Colon (tissue), 2 donors: ENCODE measurements around the gene CDKAL1.
"Not testable (repeated sequence)": the region's sequence is repeated elsewhere in the genome, so short reads cannot be mapped to it uniquely, and the experiment has no call there.

Source experiments
- FAIRE-seq: peaks from 2 replicates; lab custom pipeline; 2012; peaks lifted over from hg19 to GRCh38; lab: Jason Lieb, UNC
- donor health status: control.
- donor health status: control.

CDKAL1 gene

DNA sequence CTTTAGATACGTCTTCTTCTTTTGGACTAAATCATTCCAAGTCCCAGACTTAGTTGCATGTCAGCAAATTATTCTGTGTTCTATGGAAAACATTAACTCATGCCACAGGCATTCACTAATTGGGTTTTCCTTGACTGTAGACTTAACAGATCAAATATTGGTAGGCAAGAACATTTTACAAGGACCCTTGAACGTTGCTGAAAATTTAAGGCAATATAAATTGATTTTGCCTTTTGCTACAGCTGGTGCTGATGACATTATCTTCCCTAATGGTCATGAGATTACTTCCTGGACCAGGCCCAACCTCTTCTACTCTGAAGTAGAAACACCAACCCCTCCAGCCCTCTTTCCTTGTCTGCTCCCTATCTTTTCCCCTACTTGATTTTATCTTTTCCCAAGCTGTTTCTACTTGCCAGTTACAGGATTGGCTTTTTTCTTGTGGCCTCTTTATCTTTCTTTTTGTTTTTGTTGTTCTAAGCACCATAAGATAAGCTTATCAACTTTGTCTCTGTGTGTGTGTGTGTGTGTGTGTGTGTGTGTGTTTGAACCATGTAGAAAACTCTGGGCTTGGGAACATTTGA is 545.3 kb downstream of the CDKAL1 start:
- no peak for FAIRE-seq

DNA sequence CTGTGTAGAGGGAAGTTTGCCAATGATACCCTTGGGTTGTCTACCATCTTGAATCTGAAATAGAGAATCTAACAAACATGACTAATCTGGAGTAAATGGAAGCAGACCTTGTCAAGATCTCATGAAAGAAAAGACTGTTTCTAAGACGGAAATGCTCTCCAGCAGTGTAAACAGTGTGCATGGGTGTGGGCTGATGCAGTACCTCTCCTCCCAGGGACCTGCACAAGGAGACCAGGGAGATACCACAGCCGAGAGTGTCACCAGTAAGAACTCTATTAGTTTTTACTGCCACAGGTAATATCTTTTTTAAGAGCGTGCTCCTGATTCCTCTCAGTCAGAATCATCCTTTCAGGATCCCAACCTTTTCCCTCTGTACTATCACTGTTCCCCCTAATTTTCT is 546.0 kb downstream of the CDKAL1 start:
- FAIRE-seq: no peak

DNA sequence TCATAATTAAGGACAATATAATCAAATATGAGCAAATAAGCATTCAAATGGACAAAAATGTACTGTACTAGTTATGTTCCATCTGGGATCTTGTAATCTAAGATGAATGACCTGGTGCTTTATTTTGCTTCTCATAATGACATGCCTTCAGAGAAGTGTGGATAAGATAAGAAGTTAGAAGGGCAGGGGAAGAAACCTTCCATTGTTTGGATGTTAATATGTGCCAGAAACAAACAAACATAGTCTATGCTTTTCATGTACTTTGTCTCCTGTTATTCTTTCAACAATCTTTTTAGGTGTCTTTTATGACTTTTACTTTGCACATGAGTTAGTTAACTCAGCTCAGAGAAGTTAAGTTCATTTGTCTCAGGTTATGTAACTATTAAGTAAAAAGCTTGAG is 547.8 kb downstream of the CDKAL1 start:
- FAIRE-seq: no peak

DNA sequence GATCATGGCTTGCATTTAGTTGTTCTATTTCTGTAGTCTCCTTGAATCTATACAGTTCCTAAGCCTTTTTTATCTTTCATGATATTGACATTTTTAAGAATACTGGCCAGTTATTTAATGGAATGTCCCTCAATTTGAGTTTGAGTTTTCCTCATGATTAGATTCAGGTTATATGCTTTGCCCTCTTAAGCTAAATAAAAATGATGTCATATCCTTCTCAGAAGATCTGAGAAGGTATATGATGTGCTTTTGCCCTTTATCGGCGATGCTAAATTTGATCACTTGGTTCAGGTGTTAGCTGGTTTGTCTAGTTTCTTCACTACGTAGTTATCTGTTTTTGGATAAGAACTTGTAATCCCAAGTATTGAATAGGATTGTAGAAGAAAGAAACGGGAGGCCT is 549.5 kb downstream of the CDKAL1 start:
- FAIRE-seq: no peak

DNA sequence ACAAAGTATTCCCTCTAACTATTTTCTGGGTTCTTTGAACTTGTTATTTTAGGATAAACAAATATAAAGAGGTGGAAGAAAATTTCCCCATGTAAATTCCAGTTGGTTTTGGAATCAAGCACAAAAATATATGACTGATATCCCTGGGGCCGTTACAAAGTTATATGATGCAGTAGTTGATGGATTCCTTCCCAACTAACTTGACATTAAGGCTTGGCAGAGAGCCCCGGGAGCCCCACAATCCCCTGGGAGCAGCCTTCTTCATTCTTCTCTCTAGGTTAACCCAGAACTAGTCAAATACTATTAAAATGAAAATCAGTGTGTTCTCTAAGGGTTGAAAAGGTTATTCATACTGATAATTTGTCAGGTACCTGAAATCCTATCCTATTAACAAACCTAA is 550.4 kb downstream of the CDKAL1 start:
- FAIRE-seq: no peak

DNA sequence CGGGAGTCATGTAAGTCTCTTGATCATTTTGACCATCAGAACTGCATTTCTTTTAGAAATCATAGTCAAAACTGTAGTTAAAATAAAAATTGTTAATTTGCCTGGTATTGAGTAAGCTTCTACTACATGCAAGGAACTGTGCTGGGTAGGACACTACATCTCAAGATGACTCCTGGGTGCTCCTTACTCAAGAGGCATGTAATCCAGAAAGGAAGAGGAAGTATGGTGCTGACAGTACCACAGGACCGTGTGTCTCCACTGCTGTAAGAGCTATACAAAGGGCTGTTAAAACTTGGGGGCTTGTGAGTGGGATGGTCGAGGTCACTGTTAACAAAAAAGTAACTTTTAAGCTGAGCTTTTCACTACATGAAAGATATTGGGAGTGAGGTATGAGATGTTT is 551.0 kb downstream of the CDKAL1 start:
- FAIRE-seq: no peak

DNA sequence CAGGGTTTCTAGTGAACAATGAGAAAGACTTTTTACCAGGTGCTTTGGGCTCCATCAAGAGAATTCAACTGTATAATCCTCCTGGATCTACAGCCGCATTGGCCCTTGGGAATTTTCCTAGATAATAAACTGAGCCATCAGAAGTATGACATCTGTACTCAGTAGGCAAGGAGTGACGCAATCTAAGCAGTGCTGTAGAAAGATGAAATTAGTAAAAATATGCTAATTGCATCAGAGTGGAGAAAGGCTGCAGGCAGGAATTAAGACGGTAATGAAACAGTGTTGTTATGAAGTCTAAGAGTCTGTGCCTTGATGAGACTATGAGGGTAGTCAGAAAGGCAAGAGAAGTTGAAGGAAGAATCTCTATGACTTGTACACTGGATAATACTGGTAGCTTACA is 551.4 kb downstream of the CDKAL1 start:
- no peak for FAIRE-seq

DNA sequence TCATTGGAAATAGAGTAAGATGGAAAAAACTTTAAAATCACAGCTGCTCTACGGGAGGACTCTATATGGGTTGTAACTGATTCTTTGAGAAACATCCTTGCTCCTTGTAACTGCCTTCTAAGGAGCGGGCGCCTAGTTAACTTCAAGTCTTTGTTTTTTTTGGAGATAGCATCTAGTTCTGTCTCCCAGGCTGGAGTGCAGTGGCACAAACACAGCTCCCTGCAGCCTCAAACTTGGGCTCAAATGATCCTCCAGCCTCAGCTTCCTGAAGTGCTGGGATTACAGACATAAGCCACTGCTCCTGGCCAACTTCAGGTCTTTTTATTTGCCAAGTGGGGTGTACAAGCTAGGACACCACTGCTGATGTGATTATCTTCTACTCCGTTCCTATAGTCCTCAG is 552.9 kb downstream of the CDKAL1 start:
- FAIRE-seq: no peak

DNA sequence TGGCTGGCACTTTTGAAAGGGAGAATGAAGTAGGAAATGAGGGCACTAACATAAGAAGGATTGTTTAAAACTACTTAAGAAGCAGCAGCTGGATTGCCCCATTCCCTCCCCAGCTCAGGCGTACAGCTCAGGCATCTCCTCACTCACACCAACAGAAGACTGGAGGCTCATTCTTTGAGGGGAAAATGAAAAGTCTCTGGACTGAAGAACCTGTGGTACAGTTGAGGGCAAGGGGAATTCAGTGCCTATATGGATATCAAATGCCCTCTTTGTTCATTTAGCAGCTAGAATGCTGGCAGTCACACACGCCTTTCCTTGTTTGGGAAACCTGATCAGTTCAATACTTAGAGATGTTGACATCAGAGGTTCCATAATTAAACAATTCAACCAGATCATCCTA is 557.2 kb downstream of the CDKAL1 start:
- FAIRE-seq: no peak

DNA sequence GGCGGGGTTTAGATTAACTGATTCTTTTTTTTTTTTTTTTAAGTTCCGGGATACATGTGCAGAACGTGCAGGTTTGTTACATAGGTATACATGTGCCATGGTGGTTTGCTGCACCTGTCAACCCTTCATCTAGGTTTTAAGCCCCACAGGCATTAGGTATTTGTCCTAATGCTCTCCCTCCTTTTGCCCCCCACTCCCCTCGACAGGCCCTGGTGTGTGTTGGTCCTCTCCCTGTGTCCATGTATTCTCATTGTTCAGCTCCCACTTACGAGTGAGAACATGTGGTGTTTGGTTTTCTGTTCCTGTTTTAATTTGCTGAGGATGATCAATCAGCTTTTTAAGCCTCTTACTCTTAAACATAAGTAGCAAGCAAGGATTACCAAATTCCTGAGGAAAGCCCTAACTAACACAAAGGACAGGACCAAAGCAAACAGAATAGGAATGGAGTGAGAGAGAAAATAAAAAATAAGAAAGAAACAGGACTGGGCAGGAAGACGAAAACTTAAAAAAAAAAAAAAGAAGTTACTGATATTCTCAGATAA is 558.0 kb downstream of the CDKAL1 start:
- FAIRE-seq: not testable (repeated sequence)

DNA sequence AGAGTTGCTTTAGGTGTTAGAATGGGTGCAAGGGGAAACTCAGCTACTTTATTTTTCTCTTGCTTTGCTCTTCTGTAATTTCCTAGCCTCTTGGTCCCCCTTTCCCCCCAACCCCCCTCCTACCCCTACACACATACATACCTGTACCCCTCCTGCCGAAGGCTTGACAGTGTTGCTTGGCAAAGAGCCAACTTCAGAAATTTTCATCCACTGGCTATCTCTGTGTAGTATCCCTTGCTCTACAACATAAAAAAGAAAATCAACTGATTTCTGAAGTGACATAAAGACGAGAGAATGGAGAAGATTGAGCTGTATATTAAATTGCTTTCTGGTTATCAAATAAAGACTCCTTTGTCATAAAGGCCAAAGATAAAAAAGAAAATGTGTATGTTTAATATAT is 561.2 kb downstream of the CDKAL1 start:
- FAIRE-seq: no peak

DNA sequence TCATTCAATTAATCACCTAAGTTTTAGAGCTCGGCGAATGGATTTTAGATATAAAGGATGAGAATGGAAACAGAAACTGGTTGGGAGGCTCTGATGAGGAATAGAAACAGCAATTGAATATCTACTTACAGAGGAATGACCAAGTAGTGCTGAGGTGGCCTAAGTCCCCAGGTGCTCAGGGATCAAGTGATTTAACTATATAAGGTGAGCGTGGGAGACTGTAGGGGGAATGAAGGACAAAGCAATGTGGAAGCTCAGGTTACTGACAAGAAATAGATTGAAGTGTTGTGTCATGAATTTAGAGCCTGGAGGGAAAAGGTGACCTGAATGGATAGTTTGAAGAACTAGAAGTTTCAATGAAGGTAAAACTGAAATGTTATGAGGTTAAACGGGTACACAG is 563.9 kb downstream of the CDKAL1 start:
- no peak for FAIRE-seq

DNA sequence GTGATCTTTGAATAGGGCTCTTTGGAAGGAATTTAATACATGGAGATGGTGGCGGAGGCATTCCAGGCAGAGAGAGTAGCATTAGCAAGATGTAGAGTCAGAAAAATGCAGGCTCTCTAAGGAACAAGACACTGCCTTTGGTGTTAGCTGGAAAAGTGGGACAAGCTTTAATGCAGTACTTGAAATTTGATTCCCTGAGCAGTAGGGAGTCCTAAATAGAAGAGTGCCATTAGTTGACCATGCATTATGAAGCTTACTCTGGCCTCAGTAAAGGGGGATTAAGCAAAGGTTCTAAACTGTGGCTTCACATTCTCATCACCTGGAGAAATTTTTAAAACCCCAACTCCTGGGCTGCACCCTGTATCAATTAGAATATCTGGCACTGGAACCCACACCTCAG is 564.5 kb downstream of the CDKAL1 start:
- FAIRE-seq: no peak

DNA sequence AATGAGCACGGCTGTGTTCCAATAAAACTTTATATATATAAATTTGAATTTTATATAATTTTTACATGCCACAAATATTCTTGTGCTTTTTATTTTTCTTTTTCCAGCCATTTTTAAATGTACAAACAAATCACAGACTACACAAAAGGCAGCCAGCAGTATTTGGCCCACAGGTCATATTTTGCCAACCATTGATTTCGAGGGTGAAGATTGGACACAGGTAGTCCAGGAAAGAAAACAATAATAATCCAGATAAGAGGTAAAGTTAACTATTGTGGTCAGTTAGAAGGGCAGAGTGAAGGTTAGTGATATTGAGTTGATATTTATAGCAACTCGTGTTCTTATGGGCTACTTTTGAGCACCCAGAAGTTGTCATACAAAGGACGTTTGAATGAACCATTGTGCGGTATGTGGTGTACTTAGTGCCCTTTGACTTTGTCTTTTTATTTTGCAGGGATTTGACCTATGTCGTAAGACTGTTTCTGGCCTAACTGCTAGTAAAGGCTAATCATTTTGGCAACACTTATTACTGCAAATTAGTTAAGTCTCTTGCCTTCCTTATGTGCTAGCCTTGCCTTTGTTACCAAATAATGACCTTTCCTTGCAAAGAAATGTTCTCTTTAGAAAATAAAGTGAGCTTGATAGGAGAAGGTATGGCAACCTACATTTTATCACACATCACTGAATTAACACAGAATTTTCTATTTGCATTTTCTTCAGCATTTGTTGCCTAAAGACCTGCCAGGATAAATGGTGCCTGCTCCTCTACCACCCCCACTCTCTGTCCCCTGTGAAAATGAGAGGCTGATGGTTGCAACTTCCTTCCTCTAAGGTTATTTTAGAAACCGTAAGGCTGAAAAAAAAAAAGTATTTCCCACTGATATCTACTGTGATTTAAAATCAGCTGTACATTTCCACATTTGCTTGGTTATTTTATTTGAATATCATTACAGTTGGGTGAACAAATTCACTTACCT is 565.4 kb downstream of the CDKAL1 start:
- FAIRE-seq: no peak

DNA sequence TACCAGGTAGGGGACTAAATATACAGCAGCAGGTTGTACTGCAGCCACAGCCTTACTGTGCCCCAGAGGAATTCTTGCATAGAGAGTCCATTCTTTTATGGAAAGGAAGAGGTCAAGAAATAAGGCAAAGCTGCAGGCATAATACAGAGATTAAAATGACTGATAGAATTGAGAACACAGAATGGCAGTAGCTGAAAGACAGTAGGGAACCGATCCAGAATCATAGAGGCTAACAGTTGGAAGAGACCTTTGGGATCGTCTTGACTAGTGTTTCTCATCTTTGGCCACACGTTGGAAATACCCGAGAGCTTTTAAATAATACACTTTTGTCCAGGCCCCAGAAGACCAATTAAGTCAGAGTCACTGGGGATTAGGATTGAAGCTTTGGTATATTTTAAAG is 566.7 kb downstream of the CDKAL1 start:
- FAIRE-seq: no peak

DNA sequence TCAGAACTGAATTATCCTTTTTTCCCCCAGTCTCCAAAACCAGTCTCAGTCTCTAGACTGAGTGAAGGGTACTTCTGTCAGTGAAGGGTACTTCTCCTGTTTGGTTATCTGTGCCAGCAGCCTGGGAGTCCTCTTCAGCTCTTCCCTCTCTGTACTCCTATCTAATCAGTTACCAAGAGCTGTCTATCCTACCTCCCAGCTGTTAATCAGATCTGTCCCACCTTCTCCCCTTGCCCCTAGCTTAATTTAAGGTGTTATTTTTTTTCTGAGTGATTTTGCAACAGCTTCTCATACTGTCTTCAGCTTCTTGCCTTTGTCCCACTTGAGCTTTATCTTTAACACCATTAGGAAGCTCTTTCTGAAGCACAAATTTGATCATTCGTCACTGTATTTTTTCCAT is 567.4 kb downstream of the CDKAL1 start:
- no peak for FAIRE-seq

DNA sequence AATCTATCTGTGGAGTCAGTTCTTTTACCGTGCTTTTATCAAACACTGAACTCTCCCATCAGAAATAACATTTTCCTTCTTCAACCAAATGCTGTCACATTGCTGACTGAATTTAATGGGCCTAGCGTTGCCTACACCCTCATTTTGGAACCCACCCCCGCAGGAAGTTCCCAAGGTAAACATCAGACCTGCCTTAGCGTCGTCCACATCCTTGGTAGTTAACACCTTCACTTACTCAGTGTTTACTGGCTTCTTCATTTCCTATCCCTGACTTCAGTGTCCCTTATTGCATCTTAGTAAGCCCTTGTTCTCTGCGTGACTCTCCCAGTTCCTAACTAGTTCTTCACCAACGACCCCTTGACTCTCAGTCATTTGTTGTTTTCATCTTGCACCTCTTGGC is 567.9 kb downstream of the CDKAL1 start:
- FAIRE-seq: no peak

DNA sequence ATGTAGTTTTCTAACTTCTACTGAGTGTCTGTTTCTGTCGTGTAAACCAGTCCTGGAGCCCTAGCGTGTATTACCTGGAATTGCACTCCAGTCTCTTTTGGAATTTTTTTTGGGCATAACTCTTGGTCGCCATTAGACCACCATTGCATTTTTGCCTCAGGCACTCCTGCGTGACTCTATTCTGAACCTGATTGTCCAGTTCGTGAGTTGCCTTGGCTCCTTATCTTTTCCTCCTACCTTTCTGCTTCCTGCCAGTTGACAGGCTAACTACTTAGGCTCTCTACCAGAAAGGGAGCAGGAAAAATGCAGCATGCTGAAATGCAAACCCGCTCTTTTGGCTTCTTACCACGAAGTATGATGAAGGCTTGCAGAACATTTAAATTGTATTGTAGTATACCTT is 568.4 kb downstream of the CDKAL1 start:
- FAIRE-seq: no peak

DNA sequence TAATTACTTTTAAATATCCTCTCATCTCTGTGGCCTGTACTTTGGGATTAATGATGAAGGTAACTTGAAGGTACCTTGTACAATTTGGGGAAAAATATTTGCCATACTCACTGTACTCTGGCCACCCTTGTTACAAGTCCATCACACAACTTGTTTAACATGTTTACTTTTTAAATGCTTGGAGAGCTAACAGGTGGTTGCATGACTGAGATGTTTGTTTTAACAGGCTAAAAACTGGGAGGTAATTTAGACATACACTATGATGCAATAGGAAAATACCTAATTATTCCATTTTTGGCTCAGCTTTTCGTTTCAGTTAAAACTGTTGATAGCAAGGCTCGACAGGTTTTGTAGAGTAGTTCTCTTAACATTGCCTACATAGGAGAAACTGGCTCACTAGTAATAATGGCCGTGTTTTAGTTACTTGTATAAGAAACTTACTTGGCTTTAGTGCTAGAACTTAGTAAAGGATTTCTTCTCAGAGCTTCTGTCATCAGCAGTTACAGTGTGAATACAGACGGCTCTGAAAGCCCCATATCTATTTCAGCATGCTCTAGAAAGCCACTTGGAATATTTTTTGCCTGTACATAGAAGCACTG is 569.5 kb downstream of the CDKAL1 start:
- no peak for FAIRE-seq

DNA sequence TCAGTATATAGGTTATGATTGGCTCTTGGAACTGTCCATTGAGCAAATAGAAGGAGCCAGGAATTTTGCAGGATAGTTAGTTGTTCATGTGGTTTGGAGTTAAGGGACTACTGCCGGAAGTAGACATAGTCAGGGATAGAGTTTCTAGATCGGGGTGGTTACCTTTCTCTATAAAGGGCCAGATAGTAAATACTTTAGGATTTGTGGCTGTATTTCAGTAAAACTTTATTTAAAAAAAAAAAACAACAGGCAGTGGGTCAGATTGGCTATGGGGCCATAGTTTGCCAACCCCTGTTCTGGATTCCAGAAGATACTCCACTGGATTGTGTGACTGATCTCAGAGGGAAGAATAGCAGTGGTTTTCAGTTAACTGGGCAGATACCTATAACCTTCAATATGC is 570.0 kb downstream of the CDKAL1 start:
- no peak for FAIRE-seq

DNA sequence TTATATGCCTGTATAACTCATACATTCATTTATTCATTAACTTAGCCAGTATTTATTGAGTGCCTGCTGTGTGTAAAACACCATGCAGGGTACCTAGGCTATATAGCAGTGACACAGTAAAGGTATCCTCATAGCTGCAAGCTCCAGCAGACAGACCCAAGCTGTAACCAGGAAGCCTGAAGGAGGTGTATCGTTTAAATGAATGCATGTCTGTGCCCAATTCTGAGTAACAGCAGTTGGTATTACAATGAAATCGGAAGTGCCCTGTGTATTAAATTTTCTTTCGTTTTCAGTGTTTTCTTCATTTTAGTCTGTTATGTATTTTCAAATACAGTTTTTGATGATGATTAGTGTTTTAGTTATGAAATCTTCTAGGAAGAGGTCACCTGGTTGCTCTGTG is 573.5 kb downstream of the CDKAL1 start:
- no peak for FAIRE-seq

DNA sequence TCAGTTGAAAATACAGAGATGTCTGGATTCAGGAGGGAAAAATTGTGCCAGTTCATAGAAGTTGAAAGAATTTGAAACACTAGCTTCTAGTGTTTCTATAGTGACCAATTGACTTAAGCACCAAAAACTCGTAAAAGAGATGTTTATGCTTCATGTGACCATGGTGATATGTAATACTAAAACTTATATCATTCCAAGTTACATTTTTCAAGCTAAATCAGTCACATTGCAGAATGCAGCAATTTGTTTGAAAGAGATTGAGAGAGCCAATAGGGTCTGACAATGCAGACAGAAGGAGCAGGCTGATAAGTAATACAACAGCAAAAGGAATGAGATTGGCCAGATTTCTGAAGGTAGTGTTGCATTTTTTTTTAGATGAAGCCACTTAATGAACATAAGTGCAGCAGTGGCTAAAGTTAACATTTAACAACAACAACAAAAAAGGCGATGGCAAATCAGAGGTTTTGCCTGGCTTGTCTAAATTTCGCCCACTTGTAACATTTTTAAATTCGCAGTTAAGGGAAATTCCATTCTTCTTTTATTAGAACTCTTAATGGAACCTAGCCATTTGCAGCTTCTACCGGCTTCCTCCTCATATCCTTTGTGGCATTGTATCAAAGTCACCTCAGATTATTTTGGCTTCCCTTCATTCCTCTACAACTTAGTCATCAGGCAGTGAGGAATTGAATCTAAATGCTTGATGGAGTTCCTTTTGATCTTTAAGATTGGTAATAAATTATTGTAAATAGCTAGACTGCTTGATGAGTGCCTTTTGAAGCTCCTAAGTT is 575.3 kb downstream of the CDKAL1 start:
- no peak for FAIRE-seq
